Mucosa of gallbladder (tissue), 1 donor: ENCODE data around the gene SUPT4H1. TPM values are rescaled to one million over a fixed set of nuclear protein-coding genes. Genes with fewer than 3 reads are reported as not detected.
"Not testable (repeated sequence)": the region's sequence is repeated elsewhere in the genome, so short reads cannot be mapped to it uniquely, and the experiment has no call there.

Experiments used
- DNase-seq: peaks from one replicate; pipeline ENCODE4 v3.0.0-alpha.2; 2020; ENCODE audit warnings: low spot score
- total RNA-seq: library from RNA; stranded (reverse); gene quantifications from one replicate; pipeline ENCODE4 v1.2.1, GENCODE V29; 2021
- donor health status: DM: no; HTN: no; CAD: no.

SUPT4H1 gene
- 72.4 TPM for total RNA-seq

DNA sequence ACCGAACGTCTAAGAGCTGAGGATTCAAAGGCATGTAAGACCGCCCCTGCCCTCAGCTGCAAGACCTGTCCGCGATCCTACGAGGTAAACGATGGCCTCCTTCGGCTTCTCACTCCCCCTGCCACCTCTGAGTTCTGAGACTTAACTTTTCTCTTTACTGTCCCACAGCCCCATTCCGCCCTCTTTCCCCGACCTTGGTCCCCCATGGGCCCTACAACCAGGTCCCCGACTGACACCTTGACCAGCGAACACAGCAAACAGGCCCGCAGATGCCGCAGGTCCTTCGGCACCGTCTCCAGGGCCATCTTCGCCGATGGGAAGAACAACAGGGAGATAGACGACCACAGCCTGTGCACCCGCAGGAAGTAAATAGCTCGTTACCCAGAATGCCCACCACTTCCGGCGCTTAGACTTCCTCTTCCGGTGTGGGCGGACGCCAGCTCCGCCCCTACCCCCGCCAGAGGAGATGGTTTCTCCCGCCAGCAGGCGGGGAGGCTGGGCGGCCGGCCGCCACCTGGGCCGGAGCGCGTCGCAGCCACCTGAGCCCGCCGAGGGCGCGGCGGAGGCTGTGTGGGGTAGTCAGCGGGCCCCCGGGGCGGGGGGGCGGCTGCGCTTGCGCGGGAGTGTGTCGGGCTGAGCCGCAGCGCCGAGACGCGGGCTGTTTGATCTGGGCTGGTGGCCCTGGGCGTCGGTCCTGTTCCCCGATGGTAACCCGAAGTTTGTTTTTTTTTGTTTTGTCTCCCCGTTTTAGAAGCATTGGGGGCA lies at the start of gene SUPT4H1:
TSS of gene SUPT4H1 (minus strand) at position 371 of the 765 bp plus-strand sequence. CDS start at position 305, 66 bp downstream.
- peak; percentile 91 for DNase-seq

DNA sequence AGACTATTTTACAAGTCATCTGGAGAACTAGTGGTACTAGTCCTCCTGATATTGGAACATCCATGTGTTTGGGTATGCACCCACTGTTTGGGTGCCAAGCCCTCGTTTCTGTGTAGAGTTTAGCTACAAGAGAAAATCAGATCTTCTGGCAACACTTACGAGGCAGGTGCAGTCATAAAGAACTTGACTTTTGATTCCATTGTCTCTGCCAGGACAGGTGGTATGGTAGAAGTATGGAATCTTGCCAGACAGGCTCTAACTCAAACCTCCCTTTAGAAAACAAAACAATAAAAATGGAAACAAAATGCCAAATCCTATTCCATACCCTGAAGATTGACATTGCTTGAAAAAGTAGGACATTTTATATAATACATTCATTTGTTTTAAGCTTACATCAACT lies 49.3 kb upstream of the SUPT4H1 start:
- DNase-seq: no peak

DNA sequence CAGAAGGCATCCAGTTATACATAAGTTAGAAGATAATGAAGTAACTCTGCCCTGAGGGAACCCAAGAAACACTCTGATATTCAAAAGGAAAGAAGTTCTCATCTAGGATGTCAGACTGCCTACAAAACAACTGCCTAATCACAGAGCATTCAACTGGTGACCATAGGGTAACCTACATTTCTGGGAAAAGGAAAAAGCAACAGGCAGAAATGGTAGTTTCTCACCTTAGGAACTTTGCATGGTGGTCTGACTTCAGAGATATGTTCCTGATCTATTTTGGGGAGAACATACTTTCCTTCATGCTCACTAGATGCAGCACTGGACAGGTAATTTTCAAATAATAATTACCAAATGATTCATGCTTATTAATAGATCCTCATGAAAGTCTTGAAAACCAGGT lies 48.8 kb upstream of the SUPT4H1 start:
- no peak for DNase-seq

DNA sequence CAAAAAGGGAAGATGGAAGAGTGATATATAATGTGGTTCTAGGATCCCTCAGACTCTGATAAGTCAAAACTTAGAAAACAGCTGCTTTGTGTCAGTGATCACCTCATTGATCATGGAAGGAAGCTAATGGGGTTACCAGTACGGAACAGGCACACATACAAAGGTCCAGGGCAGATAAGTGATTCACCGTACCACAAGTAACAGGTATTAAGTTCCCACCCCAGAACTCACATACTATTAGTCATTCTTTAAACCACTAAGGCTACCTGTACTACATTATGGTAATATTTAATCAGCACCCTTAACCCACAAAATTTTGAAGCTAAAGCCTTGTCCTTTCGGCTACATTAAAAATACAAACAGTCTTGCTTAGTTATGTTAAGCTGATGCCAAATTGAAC lies 48.0 kb upstream of the SUPT4H1 start:
- no peak for DNase-seq

DNA sequence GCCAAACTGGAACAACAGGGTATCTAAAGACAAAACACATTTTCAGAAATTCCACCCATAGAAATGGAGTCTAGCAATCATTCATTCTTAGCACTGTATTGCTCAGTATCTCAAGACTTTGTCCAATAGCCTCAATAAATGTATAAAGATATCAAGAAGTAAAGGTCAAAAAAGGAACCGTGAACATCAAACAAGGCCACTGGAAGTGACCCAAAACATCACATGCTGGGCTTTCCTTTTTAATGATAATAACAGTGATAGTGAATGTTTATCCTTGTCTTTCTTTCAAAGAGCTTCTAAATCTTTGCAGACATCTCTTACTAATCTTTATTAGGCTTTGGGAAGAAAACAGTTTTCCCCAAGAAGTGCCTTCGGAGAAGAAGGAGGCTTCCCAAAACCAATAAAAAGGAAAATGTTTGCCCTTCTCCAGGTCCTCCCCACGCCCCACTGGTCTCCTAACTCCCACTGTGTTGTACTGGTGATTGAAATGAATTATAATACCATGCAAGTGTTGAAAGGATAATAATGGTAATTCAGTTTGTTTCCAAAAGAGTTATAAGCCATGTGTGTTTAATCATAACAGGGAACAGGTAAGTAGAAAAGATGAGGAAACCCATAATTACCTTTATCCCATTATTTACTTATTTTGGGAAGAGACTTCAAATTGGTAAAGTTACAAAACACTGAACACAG lies 46.7 kb upstream of the SUPT4H1 start:
- no peak for DNase-seq

DNA sequence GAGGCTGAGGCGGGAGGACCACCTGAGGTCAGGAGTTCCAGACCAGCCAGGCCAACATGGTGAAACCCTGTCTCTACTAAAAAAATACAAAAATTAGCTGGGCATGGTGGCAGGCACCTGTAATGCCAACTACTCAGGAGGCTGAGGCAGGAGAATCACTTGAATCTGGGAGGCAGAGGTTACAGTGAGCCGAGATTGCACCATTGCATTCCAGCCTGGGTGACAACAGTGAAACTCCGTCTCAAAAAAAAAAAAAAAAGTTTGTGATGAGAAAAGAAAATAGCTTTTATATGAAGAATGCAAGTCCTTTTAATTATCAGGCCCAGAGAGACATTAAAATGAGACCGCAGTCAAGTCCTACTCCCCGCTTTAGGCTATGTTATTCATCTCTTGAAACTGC lies 45.4 kb upstream of the SUPT4H1 start:
- DNase-seq: not testable (repeated sequence)

DNA sequence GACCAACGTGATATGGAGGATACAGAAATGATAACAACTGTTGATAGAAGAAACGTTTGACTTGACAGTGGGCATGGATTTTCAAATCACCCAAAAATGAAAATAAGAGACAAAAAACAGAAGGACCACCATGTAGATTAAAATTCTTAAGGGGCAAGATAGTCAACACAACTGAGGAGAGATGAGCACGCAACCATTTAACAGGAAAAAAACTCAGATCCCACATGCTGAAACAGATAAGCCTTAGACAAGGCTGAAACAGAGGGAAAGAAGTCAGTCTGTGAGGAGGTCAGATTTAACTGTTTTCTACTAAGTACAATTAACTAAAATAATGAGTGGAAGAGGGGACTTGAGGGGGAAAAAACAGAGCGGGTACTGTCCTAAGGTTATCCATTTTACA lies 44.2 kb upstream of the SUPT4H1 start:
- DNase-seq: no peak

DNA sequence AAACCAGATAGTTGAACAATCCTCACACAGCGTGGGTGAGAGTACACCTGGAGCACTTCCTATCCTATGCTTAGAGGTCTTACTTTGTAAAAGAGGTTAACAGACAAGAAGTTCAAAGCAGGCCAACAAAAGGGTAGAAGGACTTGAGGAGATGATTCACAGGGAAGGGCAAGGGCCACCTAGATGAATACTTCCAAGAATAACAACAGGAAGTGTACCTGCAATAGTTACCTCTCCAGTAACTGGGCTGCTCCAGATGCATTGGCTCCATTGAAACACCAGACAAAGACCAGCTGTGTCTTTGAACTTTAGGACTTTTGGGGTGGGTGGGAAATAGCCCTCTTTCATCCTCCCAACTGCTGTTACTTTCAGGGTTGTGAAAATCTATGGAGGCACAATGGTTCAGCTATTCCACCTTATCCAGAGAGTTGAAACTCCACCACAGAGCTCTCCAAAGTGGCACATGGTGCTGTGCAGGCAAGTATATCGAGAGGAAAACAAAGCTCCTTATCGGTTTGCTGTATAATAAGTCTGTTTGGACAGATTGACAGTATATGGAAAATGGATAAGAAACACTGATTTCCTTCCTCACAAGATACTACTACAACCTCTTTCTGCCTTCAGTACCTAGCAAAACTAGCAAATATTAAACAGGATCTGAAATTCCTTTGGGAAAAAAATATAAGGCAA lies 42.7 kb upstream of the SUPT4H1 start:
- DNase-seq: no peak

DNA sequence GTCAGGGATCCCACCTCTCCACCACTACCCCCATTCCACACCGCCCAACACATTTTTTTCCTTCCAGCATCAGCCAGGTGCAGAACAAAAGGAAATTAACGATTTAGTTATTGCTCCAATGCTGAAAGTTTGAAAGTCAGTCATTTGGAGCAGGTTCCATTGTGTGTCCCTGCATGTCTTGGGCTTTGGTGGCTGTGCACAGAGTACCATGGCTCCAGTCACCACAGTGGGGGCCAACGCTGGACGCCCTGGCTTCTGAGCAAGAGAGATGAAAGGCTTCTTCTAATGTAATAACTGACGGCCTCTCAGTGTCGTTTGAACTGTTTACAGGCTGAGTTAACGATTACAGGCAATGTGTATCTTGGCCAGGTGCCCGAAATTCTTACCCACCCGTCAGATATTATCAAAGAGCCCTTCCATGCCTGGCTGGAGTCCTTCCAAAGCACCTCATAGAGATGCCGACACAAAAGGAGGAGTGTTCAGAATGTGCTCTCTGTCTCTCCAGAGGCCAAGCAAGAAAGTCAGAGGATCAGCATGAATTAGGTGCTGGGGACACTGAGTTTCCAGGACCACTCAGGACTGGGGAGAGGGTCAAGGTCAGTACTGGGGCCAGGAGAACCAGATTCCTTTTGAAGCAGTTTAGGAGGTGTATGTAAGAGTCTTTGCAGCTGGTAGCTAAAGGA lies 39.4 kb upstream of the SUPT4H1 start:
- peak; percentile 94 for DNase-seq

DNA sequence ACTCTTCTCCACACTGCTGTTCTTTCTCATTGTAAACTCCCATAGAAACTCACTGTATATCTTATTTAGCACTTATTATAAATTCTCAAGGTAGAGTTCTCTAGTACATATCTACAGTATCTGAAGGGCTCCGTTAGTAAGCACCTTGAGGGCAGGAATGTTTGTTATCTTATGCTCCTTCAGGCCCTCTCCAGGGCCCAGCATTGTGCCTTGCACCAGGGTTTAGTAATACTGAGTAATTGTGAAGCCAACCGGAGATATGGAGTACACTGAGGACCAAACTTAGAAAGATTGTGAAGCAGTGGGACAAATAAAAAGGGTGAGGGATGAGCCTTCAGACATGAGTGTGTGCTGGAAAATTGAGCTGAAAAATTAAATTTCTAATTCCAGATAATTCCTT lies 38.9 kb upstream of the SUPT4H1 start:
- no peak for DNase-seq

DNA sequence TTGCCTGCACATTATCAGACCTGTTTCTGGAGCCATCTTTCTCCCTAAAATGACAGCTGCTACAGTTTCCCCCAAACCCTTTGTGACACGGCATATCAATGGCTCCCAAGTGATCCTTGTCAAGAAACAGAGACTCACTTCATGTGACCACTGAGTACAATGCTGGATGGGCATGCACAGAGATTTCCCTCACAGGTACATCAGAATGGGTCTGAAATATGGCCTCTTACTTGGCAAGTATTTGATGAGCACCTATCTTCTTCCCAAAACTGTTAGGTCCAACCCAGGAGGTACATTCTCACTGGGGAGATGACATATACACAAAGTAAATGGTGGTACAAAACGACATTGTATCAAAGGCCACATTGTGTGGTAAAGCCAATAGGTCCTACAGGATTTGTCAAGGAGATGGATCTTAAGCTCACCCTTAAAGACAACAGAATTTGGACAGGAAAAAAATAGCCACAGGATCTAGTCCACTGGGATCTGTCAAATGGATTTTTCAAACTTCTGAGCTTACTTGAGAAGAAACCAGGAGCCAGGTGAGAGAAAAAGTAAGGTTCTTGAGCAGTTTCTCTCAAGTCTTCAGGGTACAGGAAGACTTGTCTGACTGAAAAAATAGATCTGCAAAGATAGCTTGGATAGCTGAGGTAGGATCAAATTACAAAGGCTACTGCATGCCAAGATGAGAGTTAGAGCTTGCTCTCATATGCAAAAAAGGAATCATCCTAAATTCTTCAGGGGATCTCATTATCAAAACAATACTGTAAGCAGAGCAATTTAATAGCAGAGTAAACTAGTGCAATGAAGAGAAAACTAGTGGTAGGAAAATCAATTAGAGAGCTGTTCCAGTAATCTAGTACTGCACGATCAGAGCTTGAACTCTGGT lies 36.5 kb upstream of the SUPT4H1 start:
- no peak for DNase-seq

DNA sequence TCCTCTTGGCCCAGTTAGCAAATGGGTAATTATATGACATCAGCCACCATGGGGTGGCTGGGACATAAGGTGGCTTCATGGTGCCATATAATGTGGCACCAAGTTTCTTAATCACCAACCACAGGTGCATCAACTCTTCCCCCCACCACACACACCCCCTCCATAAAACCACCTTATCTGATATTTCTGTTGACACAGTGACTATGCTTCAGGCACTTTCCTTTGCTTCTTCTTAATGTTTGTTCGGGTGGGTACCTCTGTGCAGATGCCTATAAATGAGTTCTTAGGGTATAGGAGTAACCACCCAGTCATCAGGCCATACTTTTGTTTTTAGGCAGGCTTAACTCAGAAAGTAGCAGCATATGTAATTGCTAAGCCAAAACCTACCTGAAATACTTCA lies 35.8 kb upstream of the SUPT4H1 start:
- DNase-seq: no peak

DNA sequence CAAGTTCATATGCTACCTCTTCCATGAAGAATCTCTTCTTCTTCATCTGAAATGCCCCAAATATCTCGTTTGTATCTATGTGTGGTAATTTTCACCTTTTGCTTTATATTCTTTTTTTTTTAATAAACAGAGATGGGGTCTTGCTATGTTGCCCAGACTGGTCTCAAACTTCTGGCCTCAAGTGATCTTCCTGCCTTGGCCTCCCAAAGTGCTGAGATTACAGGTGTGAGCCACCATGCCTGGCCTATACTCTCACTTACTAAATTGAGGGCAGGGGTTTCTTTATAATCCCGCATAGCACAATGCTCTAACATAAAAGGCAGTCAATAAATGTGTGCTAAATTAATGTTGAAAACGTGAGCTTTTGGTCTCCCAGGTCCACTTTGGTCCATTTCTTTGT lies 34.7 kb upstream of the SUPT4H1 start:
- no peak for DNase-seq

DNA sequence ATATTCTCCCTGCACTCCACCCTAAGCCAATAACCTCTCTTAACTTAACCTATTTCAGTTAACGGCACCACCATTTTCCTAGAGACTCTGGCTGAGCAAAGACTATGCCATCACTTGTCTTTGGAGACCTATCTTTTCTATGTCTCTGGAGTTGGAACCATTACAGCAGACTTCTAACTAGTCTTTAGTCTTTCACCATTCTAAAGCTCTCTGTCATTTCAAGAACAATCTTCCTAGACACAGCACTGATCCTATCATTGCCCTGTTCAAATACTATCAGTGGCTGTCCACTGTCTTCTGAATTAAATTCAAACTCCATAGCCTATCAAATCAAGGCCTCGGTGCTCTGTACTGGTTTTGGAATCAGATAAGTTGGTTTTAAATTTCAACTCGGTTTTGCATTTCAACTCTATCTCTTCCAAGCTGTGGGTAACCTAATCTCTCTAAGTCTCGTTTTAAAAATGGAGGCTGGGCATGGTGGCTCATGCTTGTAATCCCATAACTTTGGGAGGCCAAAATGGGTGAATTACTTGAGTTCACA lies 33.4 kb upstream of the SUPT4H1 start:
- DNase-seq: no peak

DNA sequence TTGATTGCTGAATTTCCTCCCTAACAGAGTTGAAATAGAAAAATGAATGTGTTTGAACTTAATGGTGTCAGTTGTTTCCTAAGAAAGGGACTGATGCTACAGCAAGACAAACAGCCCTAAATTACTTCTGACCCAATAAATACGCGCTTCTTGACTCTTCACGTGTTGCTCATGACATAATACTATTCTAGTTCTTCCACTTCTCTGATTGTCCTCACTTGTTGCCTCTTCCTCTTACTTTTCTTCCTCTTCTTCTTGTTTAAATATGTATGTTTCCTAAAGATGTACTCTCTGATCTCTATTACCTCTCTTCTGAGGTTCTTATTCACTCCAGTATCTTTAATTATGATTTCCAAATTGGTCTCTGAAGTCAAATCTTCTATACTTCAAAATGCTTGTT lies 32.9 kb upstream of the SUPT4H1 start:
- DNase-seq: no peak

DNA sequence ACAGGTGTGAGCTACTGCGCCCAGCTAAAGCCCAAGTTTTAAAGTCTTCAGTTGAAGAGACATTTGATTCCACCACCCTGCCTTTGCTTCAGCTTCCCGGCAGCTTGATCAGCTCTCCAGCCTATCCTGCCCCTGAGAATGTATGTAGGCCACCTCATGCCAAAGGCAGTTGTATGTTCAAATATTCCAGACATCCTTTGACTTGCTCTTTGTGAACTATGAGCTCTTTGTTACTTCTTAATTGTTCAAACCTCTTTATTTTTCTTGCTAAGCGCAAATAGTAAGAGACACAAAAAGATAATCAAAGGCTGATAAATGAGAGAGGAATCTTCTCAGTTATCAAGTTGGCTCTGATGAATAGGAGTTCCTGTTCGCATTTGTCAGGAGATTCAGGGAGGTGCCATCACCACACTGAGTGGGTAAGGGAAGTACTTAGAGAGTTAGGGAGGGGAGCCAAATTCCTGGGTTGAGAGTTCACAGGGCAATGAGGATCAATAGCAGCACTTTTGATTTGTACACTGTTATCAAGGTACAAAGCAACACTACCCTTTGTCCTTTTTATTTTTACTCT lies 32.0 kb upstream of the SUPT4H1 start:
- DNase-seq: peak; percentile 67

DNA sequence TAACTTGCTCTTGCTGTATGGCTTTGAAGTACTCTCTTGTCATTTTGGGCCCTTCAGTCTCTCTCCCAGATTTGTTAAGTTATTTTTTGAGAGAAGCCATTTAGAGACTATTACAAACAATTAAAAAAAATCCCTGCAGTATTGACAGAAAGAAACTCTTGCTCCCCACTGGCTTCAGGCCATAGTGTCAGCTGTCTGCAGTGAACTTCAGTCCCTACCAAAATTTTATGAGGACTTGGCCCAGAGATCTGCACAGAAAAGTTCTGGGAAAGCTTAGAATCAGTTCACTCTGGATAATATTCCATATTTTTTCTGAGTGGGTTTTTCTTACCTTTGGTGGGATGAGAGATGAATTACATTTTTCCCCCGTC lies 30.9 kb upstream of the SUPT4H1 start:
- no peak for DNase-seq

DNA sequence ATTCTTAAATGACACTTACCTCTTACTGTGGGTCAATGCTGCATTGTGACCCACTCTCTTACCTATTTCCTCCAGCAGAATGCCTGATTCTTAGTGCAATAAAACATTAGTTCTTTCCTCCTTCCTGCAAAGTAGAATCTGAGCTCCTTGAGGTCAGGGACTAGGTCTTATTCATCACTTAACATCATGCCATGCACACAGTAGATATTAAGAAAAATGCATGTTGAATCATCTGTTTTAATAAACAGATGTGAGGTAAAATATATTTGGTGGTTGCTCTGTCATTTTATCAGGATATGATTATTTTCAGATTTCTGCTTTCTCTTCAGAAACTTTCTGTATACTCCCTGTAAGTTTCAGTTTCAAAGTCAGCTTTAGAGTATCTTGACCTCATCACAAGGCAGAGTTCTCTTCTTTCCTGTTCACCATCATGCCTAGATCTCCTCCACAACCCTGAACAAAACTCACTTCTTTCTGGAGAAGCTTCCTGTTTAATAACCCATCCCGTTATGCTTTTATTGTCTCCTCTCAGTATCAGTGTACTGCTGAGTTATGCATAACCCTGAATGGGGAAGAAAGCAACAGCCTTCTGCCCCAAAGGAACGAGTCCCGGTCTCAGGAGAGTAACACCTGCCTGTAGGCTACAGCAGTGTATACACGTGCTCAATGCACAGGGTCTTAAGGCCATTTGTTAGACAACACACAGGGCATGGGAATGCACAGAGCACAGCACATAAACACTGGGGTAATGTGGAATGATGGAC lies 30.3 kb upstream of the SUPT4H1 start:
- DNase-seq: no peak

DNA sequence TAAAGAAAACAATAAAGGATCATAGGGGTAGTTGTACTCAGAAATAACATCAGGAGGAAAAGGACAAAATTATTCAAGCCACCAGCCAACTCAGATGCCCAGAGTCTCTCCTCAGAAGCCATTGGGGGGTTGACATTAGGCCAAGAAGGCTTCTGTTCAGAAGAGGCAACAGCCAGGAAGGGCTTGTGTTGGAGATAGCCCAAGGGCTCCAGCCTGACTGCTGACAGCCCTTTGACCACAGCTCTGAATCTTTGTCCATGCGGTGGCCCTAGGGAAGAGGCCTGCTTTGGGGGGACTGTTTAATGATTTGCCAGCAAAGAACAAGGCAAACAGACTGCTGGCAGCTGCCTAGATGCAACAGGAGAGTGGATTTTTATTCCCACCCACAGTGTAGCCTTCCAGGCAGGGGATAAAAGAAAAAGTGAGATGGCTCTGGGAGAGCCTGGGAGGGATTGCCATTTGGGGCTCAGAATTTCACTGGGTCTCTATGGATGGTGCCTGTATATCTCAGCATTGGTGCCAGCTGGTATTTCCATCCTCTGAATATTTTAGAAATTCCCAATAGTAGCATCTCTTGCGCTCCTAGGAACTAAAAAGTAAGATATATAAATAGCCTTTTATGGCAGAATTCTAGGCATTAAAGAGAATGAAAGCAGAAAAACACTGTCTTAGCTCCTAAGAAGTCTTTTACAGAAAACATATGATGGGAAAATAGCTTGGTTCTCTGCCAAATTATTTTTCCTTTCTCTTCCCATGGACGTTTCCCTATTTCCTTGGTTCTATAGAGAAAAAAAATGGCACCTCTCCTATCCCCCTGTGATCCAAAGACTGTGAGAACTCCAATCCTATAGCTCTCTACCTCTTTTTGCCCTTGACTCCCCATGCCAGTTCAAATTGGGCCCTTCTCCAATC lies 29.4 kb upstream of the SUPT4H1 start:
- DNase-seq: peak; percentile 46
